ENCODE data around the gene SMAD6. TPM values are rescaled to one million over a fixed set of nuclear protein-coding genes. Genes with fewer than 3 reads are reported as not detected.

SMAD6 gene
- total RNA-seq, 1 donor from 2014 or later: 2.7 TPM

- Histone ChIP-seq H2AFZ (ENCODE audit: low read depth, low read length) (no peak overlapping the region), H3K27ac (ENCODE audit: low read depth, low read length) (no peak overlapping the region), H3K4me1 (ENCODE audit: insufficient read depth, low read length) (peaks cover 28% of the 10 kb centered on the region), H3K9ac (ENCODE audit: low read length) (no peak overlapping the region), H3K36me3 (ENCODE audit: insufficient read depth, low read length) (no peaks in the 10 kb centered on the region), H3K4me3 (ENCODE audit: insufficient read depth, low read depth, low read length) (no peak overlapping the region), H3K79me2 (ENCODE audit: insufficient read depth, low read length) (peaks cover 5% of the 10 kb centered on the region), H4K20me1 (ENCODE audit: insufficient read depth, low read length) (peaks cover 25% of the 10 kb centered on the region), H3K9me3 (ENCODE audit: insufficient read depth, low read depth, low read length) (no peaks in the 10 kb centered on the region), H3K4me2 (ENCODE audit: low read length) (peak overlapping the region; percentile 1), H3K27me3 (ENCODE audit: insufficient read depth, low read length) (no peaks in the 10 kb centered on the region)
- FAIRE-seq (no peak), DNase-seq (ENCODE audit: low read depth) (no peak)
- H3K4me1 Mint-ChIP-seq (ENCODE audit: low read depth, unreplicated experiment): peaks cover 20% of the 10 kb centered on the region
- no peak for TF ChIP-seq EZH2 (IDR thresholded peaks at IDR 0.05; ENCODE audit: insufficient read depth, low read length)
- TF ChIP-seq CTCF (IDR thresholded peaks at IDR 0.05; ENCODE audit: insufficient read depth, low read depth, low read length): no peak
- H3K27ac Mint-ChIP-seq (ENCODE audit: unreplicated experiment): no peak overlapping the region
- peaks cover 19% of the 10 kb centered on the region for H3K27me3 Mint-ChIP-seq (ENCODE audit: low read depth, unreplicated experiment)
- no peaks in the 10 kb centered on the region for H3K9me3 Mint-ChIP-seq (ENCODE audit: unreplicated experiment)
- H3K4me3 Mint-ChIP-seq (ENCODE audit: unreplicated experiment): no peak overlapping the region
- no peaks in the 10 kb centered on the region for H3K36me3 Mint-ChIP-seq (ENCODE audit: low read depth, unreplicated experiment)
These were observed 65.2 kb downstream of the SMAD6 start for GRCh38 chr15:66767240-66767659.

- Histone ChIP-seq H3K27me3 (ENCODE audit: insufficient read depth, low read length) (no peaks in the 10 kb centered on the region), H3K4me2 (ENCODE audit: low read length) (no peak overlapping the region), H2AFZ (ENCODE audit: low read depth, low read length) (no peak overlapping the region), H3K27ac (ENCODE audit: low read depth, low read length) (no peak overlapping the region), H3K4me1 (ENCODE audit: insufficient read depth, low read length) (peaks cover 34% of the 10 kb centered on the region), H3K9ac (ENCODE audit: low read length) (no peak overlapping the region), H3K4me3 (ENCODE audit: insufficient read depth, low read depth, low read length) (no peak overlapping the region), H3K9me3 (ENCODE audit: insufficient read depth, low read depth, low read length) (no peaks in the 10 kb centered on the region), H3K36me3 (ENCODE audit: insufficient read depth, low read length) (no peaks in the 10 kb centered on the region), H4K20me1 (ENCODE audit: insufficient read depth, low read length) (peaks cover 16% of the 10 kb centered on the region), H3K79me2 (ENCODE audit: insufficient read depth, low read length) (peaks cover 2% of the 10 kb centered on the region)
- TF ChIP-seq CTCF (IDR thresholded peaks at IDR 0.05; ENCODE audit: insufficient read depth, low read depth, low read length) (no peak), EZH2 (IDR thresholded peaks at IDR 0.05; ENCODE audit: insufficient read depth, low read length) (no peak)
- Mint-ChIP-seq H3K27ac (ENCODE audit: unreplicated experiment) (no peak overlapping the region), H3K4me3 (ENCODE audit: unreplicated experiment) (no peak overlapping the region), H3K9me3 (ENCODE audit: unreplicated experiment) (no peaks in the 10 kb centered on the region), H3K36me3 (ENCODE audit: low read depth, unreplicated experiment) (no peaks in the 10 kb centered on the region), H3K4me1 (ENCODE audit: low read depth, unreplicated experiment) (peaks cover 27% of the 10 kb centered on the region), H3K27me3 (ENCODE audit: low read depth, unreplicated experiment) (peaks cover 19% of the 10 kb centered on the region)
- no peak for FAIRE-seq
- DNase-seq (ENCODE audit: low read depth): no peak
These were observed 67.0 kb downstream of the SMAD6 start for GRCh38 chr15:66768987-66769386.

- Histone ChIP-seq H4K20me1 (ENCODE audit: insufficient read depth, low read length) (peaks cover 17% of the 10 kb centered on the region), H3K4me2 (ENCODE audit: low read length) (peak overlapping the region; percentile 25), H3K9ac (ENCODE audit: low read length) (peak overlapping the region; percentile 30), H3K79me2 (ENCODE audit: insufficient read depth, low read length) (peaks cover 5% of the 10 kb centered on the region), H3K9me3 (ENCODE audit: insufficient read depth, low read depth, low read length) (no peaks in the 10 kb centered on the region), H3K27ac (ENCODE audit: low read depth, low read length) (no peak overlapping the region), H3K27me3 (ENCODE audit: insufficient read depth, low read length) (no peaks in the 10 kb centered on the region), H2AFZ (ENCODE audit: low read depth, low read length) (no peak overlapping the region), H3K36me3 (ENCODE audit: insufficient read depth, low read length) (no peaks in the 10 kb centered on the region), H3K4me3 (ENCODE audit: insufficient read depth, low read depth, low read length) (no peak overlapping the region), H3K4me1 (ENCODE audit: insufficient read depth, low read length) (peaks cover 43% of the 10 kb centered on the region)
- FAIRE-seq: no peak
- TF ChIP-seq EZH2 (IDR thresholded peaks at IDR 0.05; ENCODE audit: insufficient read depth, low read length): no peak
- TF ChIP-seq CTCF (IDR thresholded peaks at IDR 0.05; ENCODE audit: insufficient read depth, low read depth, low read length): no peak
- Mint-ChIP-seq H3K27me3 (ENCODE audit: low read depth, unreplicated experiment) (peaks cover 18% of the 10 kb centered on the region), H3K4me3 (ENCODE audit: unreplicated experiment) (no peak overlapping the region), H3K4me1 (ENCODE audit: low read depth, unreplicated experiment) (peaks cover 24% of the 10 kb centered on the region), H3K9me3 (ENCODE audit: unreplicated experiment) (no peaks in the 10 kb centered on the region), H3K27ac (ENCODE audit: unreplicated experiment) (peak overlapping the region; percentile 77), H3K36me3 (ENCODE audit: low read depth, unreplicated experiment) (no peaks in the 10 kb centered on the region)
- no peak for DNase-seq (ENCODE audit: low read depth)
These were observed 68.7 kb downstream of the SMAD6 start for GRCh38 chr15:66770518-66771350.

All from astrocyte (in vitro differentiated cells and primary cell).